ENCODE data around the gene STX8. TPM values are rescaled to one million over a fixed set of nuclear protein-coding genes. Genes with fewer than 3 reads are reported as not detected.

Gene STX8
- total RNA-seq, 1 donor from 2014 or later: 57.8 TPM

GRCh38 chr17:9519583-9520272 lies 55.9 kb downstream of the STX8 start:
- Histone ChIP-seq H3K27ac (no peak overlapping the region), H3K4me1 (peaks cover 5% of the 10 kb centered on the region), H3K4me3 (no peak overlapping the region), H3K9me3 (no peaks in the 10 kb centered on the region), H3K27me3 (ENCODE audit: low read depth) (no peaks in the 10 kb centered on the region), H3K36me3 (no peaks in the 10 kb centered on the region)
- intact Hi-C loops (cut with DNase I): no loop called here
- no peak for DNase-seq
- no peak for ATAC-seq
- no peak for TF ChIP-seq CTCF (IDR thresholded peaks at IDR 0.05)

DNA sequence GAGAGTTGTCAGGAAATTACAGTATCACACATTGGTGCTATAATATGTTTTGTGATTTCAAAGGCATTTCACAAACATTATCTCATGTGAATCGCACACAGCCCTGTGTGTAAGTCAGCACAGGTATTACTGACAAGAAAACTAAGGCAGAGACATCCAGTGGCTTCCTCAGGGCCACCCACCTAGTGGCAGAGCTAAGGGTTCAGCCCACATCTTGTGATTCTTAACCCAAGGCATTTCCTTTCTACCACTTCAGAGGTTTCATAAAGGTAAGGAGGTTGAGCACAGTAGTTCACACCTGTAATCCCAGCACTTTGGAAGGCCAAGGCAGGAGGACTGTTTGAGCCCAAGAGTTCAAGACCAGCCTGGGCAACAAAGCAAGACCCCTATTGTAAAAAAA lies 58.2 kb downstream of the STX8 start:
- no peak for TF ChIP-seq CTCF (IDR thresholded peaks at IDR 0.05)
- peaks cover 5% of the 10 kb centered on the region for H3K4me1 ChIP-seq

DNA sequence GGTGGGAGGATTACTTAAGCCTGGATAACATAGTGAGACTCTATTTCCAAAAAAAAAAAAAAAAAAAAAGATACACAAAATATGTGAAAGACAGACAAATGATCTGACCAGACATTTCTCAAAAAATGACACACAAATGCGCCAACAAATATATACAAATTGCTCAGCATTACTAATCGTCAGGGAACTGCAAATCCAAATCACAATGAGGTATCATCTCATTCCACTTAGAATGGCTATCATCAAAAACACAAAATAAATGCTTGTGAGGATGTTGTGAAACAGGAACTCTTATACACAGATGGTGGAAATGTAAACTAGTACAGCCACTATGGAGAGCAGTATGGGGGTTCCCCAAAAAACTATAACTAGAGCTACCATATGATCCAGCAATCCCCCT lies 62.4 kb downstream of the STX8 start:
- Histone ChIP-seq H3K4me1 (no peaks in the 10 kb centered on the region), H3K36me3 (no peaks in the 10 kb centered on the region), H3K27me3 (ENCODE audit: low read depth) (no peaks in the 10 kb centered on the region), H3K4me3 (no peak overlapping the region), H3K27ac (no peak overlapping the region), H3K9me3 (peaks cover 20% of the 10 kb centered on the region)
- no peak for TF ChIP-seq CTCF (IDR thresholded peaks at IDR 0.05)
- intact Hi-C loops (cut with DNase I): no loop called here
- ATAC-seq (no peak), DNase-seq (no peak)

More for the DNA sequence above, 58.2 kb downstream of the STX8 start:
- ATAC-seq (no peak), DNase-seq (no peak)
- no peaks in the 10 kb centered on the region for H3K36me3 ChIP-seq
- intact Hi-C loops (cut with DNase I): no loop called here
- H3K27me3 ChIP-seq (ENCODE audit: low read depth): no peaks in the 10 kb centered on the region
- no peak overlapping the region for H3K27ac ChIP-seq
- no peak overlapping the region for H3K4me3 ChIP-seq
- no peaks in the 10 kb centered on the region for H3K9me3 ChIP-seq

DNA sequence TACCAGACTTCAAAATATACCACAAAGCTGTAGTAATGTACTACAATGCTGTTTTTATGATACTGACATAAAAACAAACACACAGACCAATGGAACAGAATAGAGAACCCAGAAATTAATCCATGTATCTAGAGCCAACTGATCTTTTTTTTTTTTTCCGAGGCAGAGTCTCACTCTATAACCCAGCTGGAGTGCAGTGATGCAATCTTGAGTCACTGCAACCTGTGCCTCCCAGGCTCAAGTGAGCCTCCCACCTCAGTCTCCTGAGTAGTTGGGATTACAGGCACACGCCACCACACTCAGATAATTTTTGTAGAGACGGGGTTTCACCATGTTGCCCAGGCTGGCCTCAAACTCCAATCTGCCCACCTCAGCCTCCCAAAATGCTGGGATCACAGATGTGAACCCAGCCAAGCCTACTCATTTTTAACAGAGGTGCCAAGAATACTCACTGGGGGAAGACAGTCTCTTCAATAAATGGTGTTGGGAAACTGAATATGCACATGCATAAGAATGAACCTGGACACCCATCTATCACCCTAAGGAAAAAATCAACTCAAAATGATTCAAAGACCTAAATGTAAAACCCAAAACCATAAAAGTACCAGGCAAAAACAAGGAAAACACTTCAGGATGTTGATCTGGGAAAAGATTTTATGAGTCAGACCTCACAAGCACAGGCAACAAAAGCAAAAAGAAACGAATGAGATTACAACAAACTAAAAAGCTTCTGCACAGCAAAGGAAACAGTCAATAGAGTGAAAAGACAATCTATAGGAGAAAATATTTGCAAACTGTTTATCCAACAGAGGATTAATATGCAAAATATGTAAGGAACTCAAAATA lies 63.1 kb downstream of the STX8 start:
- intact Hi-C loops (cut with DNase I): no loop called here
- no peak overlapping the region for H3K27ac ChIP-seq
- ATAC-seq: no peak
- no peaks in the 10 kb centered on the region for H3K27me3 ChIP-seq (ENCODE audit: low read depth)
- H3K9me3 ChIP-seq: peaks cover 23% of the 10 kb centered on the region
- H3K36me3 ChIP-seq: no peaks in the 10 kb centered on the region
- TF ChIP-seq CTCF (IDR thresholded peaks at IDR 0.05): no peak
- no peak for DNase-seq
- no peaks in the 10 kb centered on the region for H3K4me1 ChIP-seq
- H3K4me3 ChIP-seq: no peak overlapping the region

DNA sequence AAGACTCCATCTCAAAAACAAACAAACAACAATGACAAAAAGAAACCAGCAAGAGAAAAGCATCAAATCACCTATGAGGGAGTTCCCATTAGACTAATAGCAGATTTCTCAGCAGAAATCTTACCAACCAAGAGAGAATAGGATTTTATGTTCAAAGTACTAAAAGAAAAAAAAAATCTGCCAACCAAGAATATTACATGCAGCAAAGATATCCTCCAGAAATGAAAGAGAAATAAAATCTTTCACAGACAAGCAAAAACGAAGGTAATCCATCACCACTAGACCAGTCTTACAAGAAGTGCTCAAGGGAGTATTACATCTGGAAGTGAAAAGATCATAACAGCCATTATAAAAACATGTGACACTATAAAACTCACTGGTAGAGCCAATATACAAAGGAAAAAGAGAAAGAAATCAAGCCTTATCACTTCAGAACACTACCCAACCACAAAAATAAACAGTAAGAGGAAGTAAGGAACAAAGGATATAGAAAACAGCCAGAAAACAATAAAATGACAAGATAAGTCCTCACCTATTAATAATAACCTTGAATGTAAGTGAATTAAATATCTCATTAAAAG lies 66.3 kb downstream of the STX8 start:
- Histone ChIP-seq H3K4me3 (no peak overlapping the region), H3K27me3 (ENCODE audit: low read depth) (no peaks in the 10 kb centered on the region), H3K4me1 (no peaks in the 10 kb centered on the region), H3K9me3 (peaks cover 23% of the 10 kb centered on the region), H3K27ac (no peak overlapping the region), H3K36me3 (no peaks in the 10 kb centered on the region)
- no peak for TF ChIP-seq CTCF (IDR thresholded peaks at IDR 0.05)
- intact Hi-C loops (cut with DNase I): no loop called here
- ATAC-seq: no peak
- DNase-seq: no peak

All from lower lobe of right lung (tissue), 2 donors.